Brain microvascular endothelial cell (primary cell): ENCODE data around the gene PLGRKT.

Experiments used
- DNase-seq: peaks from one replicate; pipeline ENCODE4 v3.0.0-alpha.2; 2020
- H3K27ac ChIP-seq: fragments of 250-450 bp; sonication (Bioruptor Pico); 2 replicates; pipeline ENCODE4 v1.5.1; 2020; ENCODE audit warnings: mild to moderate bottlenecking, moderate library complexity
- H3K27me3 ChIP-seq: fragments of 250-450 bp; sonication (Bioruptor Pico); replicated peaks from 2 replicates; pipeline ENCODE4 v1.5.1; 2020; ENCODE audit warnings: mild to moderate bottlenecking
- H3K36me3 ChIP-seq: fragments of 250-450 bp; sonication (Bioruptor Pico); replicated peaks from 2 replicates; pipeline ENCODE4 v1.5.1; 2020; ENCODE audit warnings: mild to moderate bottlenecking
- H3K4me3 ChIP-seq: 2 replicates; pipeline ENCODE4 v1.5.1; 2011; ENCODE audit warnings: low read depth, mild to moderate bottlenecking, control low read depth, low read length, moderate library complexity
- in situ Hi-C: cut with HindIII; loops from 2 replicates; pipeline ENCODE4 v1.10.0; 2017; ENCODE audit warnings: low sequenced_read_pairs, low pct_ligation_motif_present
- TF ChIP-seq, protein P1 (sequence below): IDR thresholded peaks from 2 replicates; pipeline ENCODE4 v1.5.1; 2011; ENCODE audit warnings: low read depth, mild to moderate bottlenecking, moderate library complexity, low read length, control low read depth, inconsistent platforms; ENCODE audit errors: missing control alignments

The PLGRKT gene, protein sequence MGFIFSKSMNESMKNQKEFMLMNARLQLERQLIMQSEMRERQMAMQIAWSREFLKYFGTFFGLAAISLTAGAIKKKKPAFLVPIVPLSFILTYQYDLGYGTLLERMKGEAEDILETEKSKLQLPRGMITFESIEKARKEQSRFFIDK

DNA sequence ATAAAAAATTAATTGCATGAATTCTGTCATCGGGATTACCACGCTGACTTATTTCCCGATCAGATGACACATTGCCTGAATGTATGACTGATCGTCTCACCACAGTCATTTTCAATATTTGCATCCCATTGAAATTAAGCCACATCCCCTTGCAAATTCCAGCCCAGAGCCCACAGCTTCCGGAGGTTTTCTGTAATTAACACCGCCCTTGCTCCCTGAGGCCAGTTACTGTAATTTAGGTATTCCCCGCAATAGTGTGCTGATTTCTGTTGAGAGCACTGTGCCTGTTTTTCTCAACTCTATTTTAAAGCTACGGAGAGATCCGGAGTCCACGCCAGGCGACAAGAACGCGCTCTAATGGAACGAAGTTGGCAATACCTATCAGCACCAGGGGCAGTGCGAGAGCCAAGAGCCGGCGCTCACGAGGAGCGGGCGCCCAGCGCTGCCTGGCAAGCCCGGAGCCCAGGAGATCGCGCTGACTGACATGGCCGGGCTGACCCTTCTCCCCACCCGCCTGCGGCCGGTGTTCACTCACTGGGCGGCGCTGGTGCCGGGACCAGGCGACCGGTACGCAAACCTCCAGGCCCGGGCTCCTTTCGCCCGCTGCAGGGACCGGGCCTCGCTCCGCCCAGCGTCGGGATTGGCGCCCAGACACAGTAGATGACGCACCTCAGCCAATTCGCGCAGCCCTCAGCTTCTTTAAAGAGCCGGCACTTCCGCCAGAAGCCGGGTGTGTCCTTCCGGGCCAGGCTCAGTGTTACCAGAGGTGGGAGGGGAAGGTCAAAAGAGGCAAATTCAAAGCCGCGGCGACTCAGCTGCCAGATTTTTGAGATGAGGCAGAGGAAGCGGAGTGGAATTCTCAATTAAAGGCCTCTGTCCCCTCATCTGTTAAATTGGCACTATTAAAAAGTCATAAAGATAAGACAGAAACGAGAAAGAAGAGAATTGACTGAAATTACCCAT, at the start of gene PLGRKT:
Gene PLGRKT, minus strand, starts transcription at position 672 of the 963 bp plus-strand sequence. CDS start 5,948 bp downstream, outside the sequence.
- no peaks in the 10 kb centered on the region for H3K27me3 ChIP-seq
- in situ Hi-C loops = loop anchor here (25.0 kb wide), 1 partner anchor 150 kb away; no protein-coding TSS in a partner anchor
- DNase-seq = peak; percentile 86
- peak within 1 kb of the TSS; percentile 80 for H3K4me3 ChIP-seq
- peak within 1 kb of the TSS; percentile 79 for H3K27ac ChIP-seq
- TF ChIP-seq, protein P1, sequence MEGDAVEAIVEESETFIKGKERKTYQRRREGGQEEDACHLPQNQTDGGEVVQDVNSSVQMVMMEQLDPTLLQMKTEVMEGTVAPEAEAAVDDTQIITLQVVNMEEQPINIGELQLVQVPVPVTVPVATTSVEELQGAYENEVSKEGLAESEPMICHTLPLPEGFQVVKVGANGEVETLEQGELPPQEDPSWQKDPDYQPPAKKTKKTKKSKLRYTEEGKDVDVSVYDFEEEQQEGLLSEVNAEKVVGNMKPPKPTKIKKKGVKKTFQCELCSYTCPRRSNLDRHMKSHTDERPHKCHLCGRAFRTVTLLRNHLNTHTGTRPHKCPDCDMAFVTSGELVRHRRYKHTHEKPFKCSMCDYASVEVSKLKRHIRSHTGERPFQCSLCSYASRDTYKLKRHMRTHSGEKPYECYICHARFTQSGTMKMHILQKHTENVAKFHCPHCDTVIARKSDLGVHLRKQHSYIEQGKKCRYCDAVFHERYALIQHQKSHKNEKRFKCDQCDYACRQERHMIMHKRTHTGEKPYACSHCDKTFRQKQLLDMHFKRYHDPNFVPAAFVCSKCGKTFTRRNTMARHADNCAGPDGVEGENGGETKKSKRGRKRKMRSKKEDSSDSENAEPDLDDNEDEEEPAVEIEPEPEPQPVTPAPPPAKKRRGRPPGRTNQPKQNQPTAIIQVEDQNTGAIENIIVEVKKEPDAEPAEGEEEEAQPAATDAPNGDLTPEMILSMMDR = peak; percentile 16
- H3K36me3 ChIP-seq = no peaks in the 10 kb centered on the region

DNA sequence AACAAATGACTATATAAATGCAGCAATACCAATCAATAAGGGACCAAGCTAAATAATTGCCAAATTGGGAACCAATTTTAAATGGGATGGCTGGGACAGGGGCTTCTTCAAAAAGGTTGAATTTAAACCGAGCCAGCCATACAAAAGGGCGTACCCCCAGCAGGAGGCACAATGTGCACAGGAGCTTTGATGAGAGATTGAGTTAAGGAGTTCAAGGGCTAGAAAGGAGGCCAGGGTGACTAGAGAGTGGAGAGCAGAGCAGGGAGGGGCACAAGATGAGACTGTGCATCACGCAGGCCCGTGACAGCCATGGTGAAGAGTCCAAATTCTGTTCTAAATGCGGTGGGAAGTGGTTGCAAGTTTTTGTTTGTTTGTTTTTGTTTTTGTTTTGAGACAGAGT, 49.3 kb upstream of the PLGRKT start:
- H3K27ac ChIP-seq = no peak overlapping the region
- no peak for DNase-seq
- in situ Hi-C loops = no loop called here
- H3K36me3 ChIP-seq = no peaks in the 10 kb centered on the region
- no peaks in the 10 kb centered on the region for H3K27me3 ChIP-seq
- H3K4me3 ChIP-seq = no peak overlapping the region
- TF ChIP-seq, protein P1 = no peak

DNA sequence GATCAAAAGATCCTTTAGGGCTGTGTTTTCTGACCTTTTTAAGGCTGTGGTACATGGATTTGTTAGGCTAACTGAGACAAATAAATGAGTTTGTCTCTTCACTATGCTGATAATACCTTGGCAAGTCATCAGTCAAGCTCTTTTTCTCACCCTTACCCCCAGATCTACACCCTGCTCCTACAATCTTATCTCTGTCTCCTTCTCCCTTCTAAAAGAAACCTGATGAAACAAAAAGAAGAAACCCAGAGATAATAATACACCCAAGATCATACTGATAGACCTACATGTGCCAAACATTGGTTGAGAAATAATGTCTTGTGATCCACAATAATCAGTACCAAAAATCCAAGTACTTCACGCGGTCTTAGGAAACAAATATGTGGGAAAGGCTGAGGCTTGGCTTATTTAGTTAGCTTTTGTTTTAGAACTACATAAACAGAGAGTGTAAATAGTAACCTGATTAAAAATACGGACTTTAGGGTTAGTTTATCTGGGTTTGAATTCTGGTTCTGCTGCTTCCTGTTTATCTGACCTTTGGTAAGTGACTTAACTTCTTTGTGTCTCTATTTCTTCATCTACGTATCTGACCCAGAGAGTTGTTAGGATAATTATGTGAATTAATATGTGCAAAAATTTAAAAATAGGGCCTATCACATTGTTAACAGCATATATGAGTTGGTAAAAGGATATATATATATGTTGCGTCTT, 47.8 kb upstream of the PLGRKT start:
- TF ChIP-seq, protein P1 = no peak
- in situ Hi-C loops = no loop called here
- Histone ChIP-seq H3K27me3 (no peaks in the 10 kb centered on the region), H3K4me3 (no peak overlapping the region), H3K27ac (no peak overlapping the region), H3K36me3 (no peaks in the 10 kb centered on the region)
- DNase-seq = no peak

DNA sequence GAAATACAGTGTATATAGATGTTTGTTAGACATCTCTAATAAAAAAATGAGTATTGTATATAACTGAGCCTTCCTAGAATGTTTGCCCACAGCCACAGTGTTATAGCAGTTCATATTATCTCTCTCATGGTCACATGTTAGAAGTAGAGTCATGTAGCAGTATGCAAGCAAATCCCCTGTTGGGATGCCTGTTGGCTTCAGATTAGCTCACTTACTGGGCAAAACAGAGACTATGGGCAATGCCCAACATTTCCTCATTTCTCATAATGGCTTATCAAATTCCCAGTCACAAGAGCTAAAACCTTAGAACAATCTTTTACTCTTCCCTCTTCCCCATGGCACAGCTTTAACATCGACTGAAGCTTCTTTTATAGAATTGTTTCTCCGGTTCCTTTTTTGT, 45.6 kb upstream of the PLGRKT start:
- TF ChIP-seq, protein P1 = no peak
- in situ Hi-C loops = no loop called here
- Histone ChIP-seq H3K4me3 (no peak overlapping the region), H3K36me3 (no peaks in the 10 kb centered on the region), H3K27ac (no peak overlapping the region), H3K27me3 (no peaks in the 10 kb centered on the region)
- DNase-seq = no peak

DNA sequence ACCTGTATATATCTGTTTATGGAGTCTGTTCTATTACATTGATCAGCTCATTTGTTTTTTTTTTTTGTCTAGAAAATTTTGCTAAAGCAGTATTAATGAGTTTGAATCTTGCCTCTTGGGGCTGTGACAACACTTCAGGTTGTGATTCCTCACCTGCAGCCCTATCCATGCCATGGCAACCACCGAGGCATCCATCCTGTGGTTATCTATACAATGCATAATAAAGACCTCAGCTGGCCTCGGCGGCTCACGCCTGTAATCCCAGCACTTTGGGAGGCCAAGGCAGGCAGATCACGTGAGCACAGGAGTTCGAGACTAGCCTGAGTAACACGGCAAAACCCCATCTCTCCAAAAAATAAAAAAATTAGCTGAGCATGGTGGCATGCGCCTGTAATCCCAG, 44.5 kb upstream of the PLGRKT start:
- TF ChIP-seq, protein P1 = no peak
- Histone ChIP-seq H3K27me3 (no peaks in the 10 kb centered on the region), H3K27ac (no peak overlapping the region), H3K4me3 (no peak overlapping the region), H3K36me3 (no peaks in the 10 kb centered on the region)
- in situ Hi-C loops = no loop called here
- DNase-seq = no peak
